ENCODE data around the gene AUTS2. TPM values are rescaled to one million over a fixed set of nuclear protein-coding genes. Genes with fewer than 3 reads are reported as not detected.

AUTS2 gene
- total RNA-seq, 1 experiment from 2014 or later, result 256 TPM

DNA sequence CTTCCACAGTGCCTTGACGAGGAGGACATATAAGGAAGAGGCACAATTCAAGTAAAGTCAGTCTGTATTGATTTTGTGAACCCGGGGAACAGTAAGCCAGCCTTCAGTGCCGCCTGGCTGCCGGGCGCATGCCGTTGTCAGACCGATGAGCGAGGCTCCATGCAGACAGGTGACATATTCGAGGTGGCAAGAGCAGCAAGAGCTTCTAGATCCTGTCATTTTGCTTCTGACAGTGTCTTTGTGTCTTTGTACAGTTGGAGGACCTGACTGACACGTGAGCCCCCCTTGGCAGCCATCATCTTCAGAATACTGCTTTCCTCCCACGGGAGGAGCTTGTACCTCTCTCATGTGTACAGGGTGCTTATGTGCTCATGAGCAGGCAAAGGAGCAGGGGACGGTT lies 1146.2 kb downstream of the AUTS2 start:
- H2BK12ac ChIP-seq (ENCODE audit: insufficient read length, low read depth, low read length), result no peak overlapping the region
- Mint-ChIP-seq H3K27ac (peak overlapping the region in 2 of 3 experiments; percentile 28 to 38; a peak in 3 of 7 replicates), H3K4me1 (peaks cover 53 to 78% of the 10 kb centered on the region in 2 experiments), H3K4me3 (no peak overlapping the region), H3K36me3 (ENCODE audit: insufficient read depth in 1 of 3, low read depth in 3 of 3) (peaks cover 0 to 38% (median 31%) of the 10 kb centered on the region in 3 experiments; a peak in 5 of 7 replicates), H3K27me3 (ENCODE audit: low read depth) (no peaks in the 10 kb centered on the region; the same call in 1 of the 2 replicates), H3K9me3 (no peaks in the 10 kb centered on the region)
- WGBS (ENCODE audit: extremely low coverage, insufficient read length, low lambda C conversion rate), result no CpG with 5 or more reads among the region's 12 CpGs
- DNase-seq, result no peak
- peaks cover 6% of the 10 kb centered on the region; the same call in 1 of the 2 replicates for H3K4me1 ChIP-seq (ENCODE audit: insufficient read depth, low read length)
- no peak overlapping the region for H2BK15ac ChIP-seq (ENCODE audit: low read depth, low read length)
- H3K27me3 ChIP-seq (ENCODE audit: insufficient read depth, low read length), result no peaks in the 10 kb centered on the region
- H3K14ac ChIP-seq (ENCODE audit: insufficient read depth, low read length), result no peak overlapping the region
- H3K23me2 ChIP-seq (ENCODE audit: insufficient read length, low read depth, low read length, poor library complexity, severe bottlenecking), result no peaks in the 10 kb centered on the region
- H4K91ac ChIP-seq (ENCODE audit: insufficient read length, low read depth, low read length), result no peak overlapping the region
- no peak overlapping the region for H3K18ac ChIP-seq (ENCODE audit: insufficient read length, low read depth, low read length)
- no peak overlapping the region for H3K4me2 ChIP-seq (ENCODE audit: insufficient read depth, insufficient read length, low read length)
- no peak overlapping the region for H3K56ac ChIP-seq (ENCODE audit: insufficient read length, low read depth, low read length)
- no peak overlapping the region for H4K5ac ChIP-seq (ENCODE audit: insufficient read length, low read depth, low read length)
- no peak overlapping the region for H3T11ph ChIP-seq (ENCODE audit: low read length)
- H3K79me1 ChIP-seq (ENCODE audit: insufficient read depth, low read depth, low read length, poor library complexity, severe bottlenecking), result peaks cover 10% of the 10 kb centered on the region
- H3K9ac ChIP-seq (ENCODE audit: extremely low read depth, insufficient read length, low read length), result no peak overlapping the region
- H2AK5ac ChIP-seq (ENCODE audit: insufficient read length, low read length), result no peak overlapping the region
- no peak overlapping the region for H2AFZ ChIP-seq (ENCODE audit: low read length)
- H2BK5ac ChIP-seq (ENCODE audit: insufficient read length, low read length), result no peak overlapping the region
- no peaks in the 10 kb centered on the region for H4K20me1 ChIP-seq (ENCODE audit: control insufficient read depth, insufficient read depth, insufficient read length)
- no peak overlapping the region for H4K8ac ChIP-seq (replicated peaks; ENCODE audit: insufficient read length, low read depth, low read length)
- no peak overlapping the region for H3K27ac ChIP-seq (ENCODE audit: insufficient read length, low read depth, low read length)
- H3K79me2 ChIP-seq (ENCODE audit: insufficient read depth, low read length), result peaks cover 32% of the 10 kb centered on the region
- H3K4ac ChIP-seq (ENCODE audit: low read depth, low read length), result no peak overlapping the region
- no peak overlapping the region for H3K23ac ChIP-seq (ENCODE audit: insufficient read length, low read depth, low read length)
- H3K9me3 ChIP-seq (ENCODE audit: control insufficient read depth, low read depth, low read length), result no peaks in the 10 kb centered on the region
- no peak overlapping the region for H2BK120ac ChIP-seq (ENCODE audit: low read depth, low read length, poor library complexity, severe bottlenecking)
- H2BK20ac ChIP-seq (ENCODE audit: low read depth, low read length, poor library complexity, severe bottlenecking), result no peak overlapping the region
- TF ChIP-seq, protein P1, sequence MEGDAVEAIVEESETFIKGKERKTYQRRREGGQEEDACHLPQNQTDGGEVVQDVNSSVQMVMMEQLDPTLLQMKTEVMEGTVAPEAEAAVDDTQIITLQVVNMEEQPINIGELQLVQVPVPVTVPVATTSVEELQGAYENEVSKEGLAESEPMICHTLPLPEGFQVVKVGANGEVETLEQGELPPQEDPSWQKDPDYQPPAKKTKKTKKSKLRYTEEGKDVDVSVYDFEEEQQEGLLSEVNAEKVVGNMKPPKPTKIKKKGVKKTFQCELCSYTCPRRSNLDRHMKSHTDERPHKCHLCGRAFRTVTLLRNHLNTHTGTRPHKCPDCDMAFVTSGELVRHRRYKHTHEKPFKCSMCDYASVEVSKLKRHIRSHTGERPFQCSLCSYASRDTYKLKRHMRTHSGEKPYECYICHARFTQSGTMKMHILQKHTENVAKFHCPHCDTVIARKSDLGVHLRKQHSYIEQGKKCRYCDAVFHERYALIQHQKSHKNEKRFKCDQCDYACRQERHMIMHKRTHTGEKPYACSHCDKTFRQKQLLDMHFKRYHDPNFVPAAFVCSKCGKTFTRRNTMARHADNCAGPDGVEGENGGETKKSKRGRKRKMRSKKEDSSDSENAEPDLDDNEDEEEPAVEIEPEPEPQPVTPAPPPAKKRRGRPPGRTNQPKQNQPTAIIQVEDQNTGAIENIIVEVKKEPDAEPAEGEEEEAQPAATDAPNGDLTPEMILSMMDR (conservative IDR thresholded peaks at IDR 0.05), result no peak

All from H9 (cell line).